IPS-20b (cell line): Measurements from ENCODE around the gene OR52A5.
"Not testable (repeated sequence)": the region's sequence is repeated elsewhere in the genome, so short reads cannot be mapped to it uniquely, and the experiment has no call there.

Source experiments
- H3K27ac ChIP-seq: one replicate; pipeline ENCODE4 v1.5.1; 2013; ENCODE audit warnings: low read length
- H3K27me3 ChIP-seq: 2 replicates; pipeline ENCODE4 v1.6.1; 2013; ENCODE audit warnings: mild to moderate bottlenecking, low read length, inconsistent platforms; ENCODE audit not compliant: insufficient read depth
- H3K36me3 ChIP-seq: 2 replicates; pipeline ENCODE4 v1.6.1; 2013; ENCODE audit warnings: low read depth, mild to moderate bottlenecking, inconsistent platforms, low read length, moderate library complexity; ENCODE audit not compliant: insufficient read depth
- H3K4me1 ChIP-seq: 2 replicates; pipeline ENCODE4 v1.6.1; 2013; ENCODE audit warnings: mild to moderate bottlenecking, control low read depth, inconsistent platforms, low read length, moderate library complexity; ENCODE audit not compliant: insufficient read depth
- H3K4me3 ChIP-seq: 2 replicates; pipeline ENCODE4 v1.5.1; 2013; ENCODE audit warnings: mild to moderate bottlenecking, low read length, inconsistent platforms
- H3K9ac ChIP-seq: 2 replicates; pipeline ENCODE4 v1.6.1; 2013; ENCODE audit warnings: low read depth, mild to moderate bottlenecking, inconsistent platforms, low read length, moderate library complexity
- H3K9me3 ChIP-seq: 2 replicates; pipeline ENCODE4 v1.6.1; 2013; ENCODE audit warnings: mild to moderate bottlenecking, low read depth, low read length, inconsistent platforms; ENCODE audit not compliant: insufficient read depth

OR52A5 gene

GRCh38 chr11:5137996-5138395, at the start of gene OR52A5:
OR52A5 (minus strand) TSS chr11:5138356; CDS start chr11:5132642, 5,714 bp downstream.
- Histone ChIP-seq H3K36me3 (no peaks in the 10 kb centered on the region), H3K27ac (no peak within 1 kb of the TSS), H3K4me1 (peaks cover 6% of the 10 kb centered on the region; the same call in 1 of the 2 replicates), H3K27me3 (no peaks in the 10 kb centered on the region), H3K9me3 (no peaks in the 10 kb centered on the region), H3K9ac (no peak within 1 kb of the TSS), H3K4me3 (no peak within 1 kb of the TSS)

- H3K4me1 ChIP-seq, result no peaks in the 10 kb centered on the region
- H3K4me3 ChIP-seq, result no peak overlapping the region
- no peaks in the 10 kb centered on the region for H3K9me3 ChIP-seq
Observed at GRCh38 chr11:5178046-5178837, 40.1 kb upstream of the OR52A5 start.

GRCh38 chr11:5174934-5175333, 36.8 kb upstream of the OR52A5 start:
- Histone ChIP-seq H3K27me3 (no peaks in the 10 kb centered on the region), H3K36me3 (no peaks in the 10 kb centered on the region), H3K27ac (no peak overlapping the region), H3K9ac (no peak overlapping the region), H3K9me3 (no peaks in the 10 kb centered on the region), H3K4me1 (no peaks in the 10 kb centered on the region), H3K4me3 (no peak overlapping the region)

More at GRCh38 chr11:5178046-5178837, 40.1 kb upstream of the OR52A5 start:
- Histone ChIP-seq H3K27ac (no peak overlapping the region), H3K9ac (no peak overlapping the region), H3K27me3 (no peaks in the 10 kb centered on the region), H3K36me3 (no peaks in the 10 kb centered on the region)

GRCh38 chr11:5171856-5172255, 33.7 kb upstream of the OR52A5 start:
- H3K27ac ChIP-seq, result no peak overlapping the region
- H3K9ac ChIP-seq, result no peak overlapping the region
- no peaks in the 10 kb centered on the region for H3K36me3 ChIP-seq
- no peaks in the 10 kb centered on the region for H3K4me1 ChIP-seq
- no peak overlapping the region for H3K4me3 ChIP-seq
- H3K9me3 ChIP-seq, result no peaks in the 10 kb centered on the region
- no peaks in the 10 kb centered on the region for H3K27me3 ChIP-seq

GRCh38 chr11:5165898-5166297, 27.7 kb upstream of the OR52A5 start:
- H3K9ac ChIP-seq, result not testable (repeated sequence)

GRCh38 chr11:5164807-5165206, 26.7 kb upstream of the OR52A5 start:
- H3K4me1 ChIP-seq, H3K27me3 ChIP-seq, H3K4me3 ChIP-seq, H3K36me3 ChIP-seq, H3K9ac ChIP-seq, H3K9me3 ChIP-seq, H3K27ac ChIP-seq: not testable (repeated sequence)

More at GRCh38 chr11:5165898-5166297, 27.7 kb upstream of the OR52A5 start:
- H3K4me3 ChIP-seq, H3K27me3 ChIP-seq, H3K27ac ChIP-seq, H3K4me1 ChIP-seq, H3K36me3 ChIP-seq, H3K9me3 ChIP-seq: not testable (repeated sequence)

- H3K27ac ChIP-seq, H3K9ac ChIP-seq, H3K36me3 ChIP-seq, H3K4me3 ChIP-seq, H3K27me3 ChIP-seq, H3K9me3 ChIP-seq, H3K4me1 ChIP-seq: not testable (repeated sequence)
Observed at GRCh38 chr11:5161045-5161444, 22.9 kb upstream of the OR52A5 start.

GRCh38 chr11:5160217-5160616, 22.1 kb upstream of the OR52A5 start:
- not testable (repeated sequence) for H3K4me3 ChIP-seq, H3K9me3 ChIP-seq, H3K27me3 ChIP-seq, H3K36me3 ChIP-seq, H3K27ac ChIP-seq, H3K4me1 ChIP-seq, H3K9ac ChIP-seq

GRCh38 chr11:5159806-5160205, 21.6 kb upstream of the OR52A5 start:
- no peaks in the 10 kb centered on the region for H3K4me1 ChIP-seq
- H3K4me3 ChIP-seq, result no peak overlapping the region
- H3K9ac ChIP-seq, result no peak overlapping the region
- no peaks in the 10 kb centered on the region for H3K27me3 ChIP-seq
- no peak overlapping the region for H3K27ac ChIP-seq
- H3K9me3 ChIP-seq, result no peaks in the 10 kb centered on the region
- no peaks in the 10 kb centered on the region for H3K36me3 ChIP-seq

GRCh38 chr11:5154657-5155056, 16.5 kb upstream of the OR52A5 start, which contains the start of gene OR52A1:
OR52A1 (minus strand) TSS chr11:5154757; CDS start chr11:5152369, 2,388 bp downstream.
- Histone ChIP-seq H3K4me1 (no peaks in the 10 kb centered on the region), H3K9me3 (no peaks in the 10 kb centered on the region), H3K36me3 (no peaks in the 10 kb centered on the region), H3K27me3 (no peaks in the 10 kb centered on the region), H3K9ac (no peak within 1 kb of the TSS), H3K27ac (no peak within 1 kb of the TSS), H3K4me3 (no peak within 1 kb of the TSS)

GRCh38 chr11:5153574-5154431, 15.6 kb upstream of the OR52A5 start:
- no peak overlapping the region for H3K27ac ChIP-seq
- H3K4me3 ChIP-seq, result no peak overlapping the region
- H3K9me3 ChIP-seq, result no peaks in the 10 kb centered on the region
- H3K27me3 ChIP-seq, result no peaks in the 10 kb centered on the region
- no peaks in the 10 kb centered on the region for H3K36me3 ChIP-seq
- no peak overlapping the region for H3K9ac ChIP-seq
- no peaks in the 10 kb centered on the region for H3K4me1 ChIP-seq

GRCh38 chr11:5151713-5152153, 13.6 kb upstream of the OR52A5 start:
- Histone ChIP-seq H3K27ac (no peak overlapping the region), H3K36me3 (no peaks in the 10 kb centered on the region), H3K9ac (no peak overlapping the region), H3K27me3 (no peaks in the 10 kb centered on the region), H3K4me3 (no peak overlapping the region), H3K9me3 (no peaks in the 10 kb centered on the region), H3K4me1 (no peaks in the 10 kb centered on the region)
